GM18861 (cell line): ENCODE results near the gene R3HDM4.
"Not testable (repeated sequence)": the region's sequence is repeated elsewhere in the genome, so short reads cannot be mapped to it uniquely, and the experiment has no call there.

ENCODE experiments used
- ATAC-seq: cut with Tn5 transposase; IDR thresholded peaks from one replicate; pipeline ENCODE4 v1.9.1; 2021; ENCODE audit not compliant: unreplicated experiment

The R3HDM4 gene

DNA sequence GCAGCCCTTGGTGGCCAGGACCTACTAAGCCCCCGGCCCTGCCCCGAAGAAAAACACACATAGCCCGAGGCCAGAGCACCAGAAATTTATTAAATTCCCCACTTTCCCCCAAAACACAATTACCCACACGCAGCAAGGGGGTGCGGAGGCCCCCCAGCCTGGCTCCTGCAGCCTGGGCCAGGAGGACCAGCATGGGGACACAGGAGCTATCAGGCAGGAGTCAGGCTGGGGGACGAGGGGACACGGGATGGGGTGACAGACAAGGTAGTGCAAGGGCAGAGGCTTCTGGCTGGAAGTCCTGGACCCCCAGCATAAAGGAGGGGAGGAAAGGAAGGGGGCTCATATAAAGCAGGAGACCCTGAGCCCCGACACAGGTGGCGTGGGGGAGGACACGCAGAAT is 16.6 kb downstream of the R3HDM4 start:
- ATAC-seq, result no peak

DNA sequence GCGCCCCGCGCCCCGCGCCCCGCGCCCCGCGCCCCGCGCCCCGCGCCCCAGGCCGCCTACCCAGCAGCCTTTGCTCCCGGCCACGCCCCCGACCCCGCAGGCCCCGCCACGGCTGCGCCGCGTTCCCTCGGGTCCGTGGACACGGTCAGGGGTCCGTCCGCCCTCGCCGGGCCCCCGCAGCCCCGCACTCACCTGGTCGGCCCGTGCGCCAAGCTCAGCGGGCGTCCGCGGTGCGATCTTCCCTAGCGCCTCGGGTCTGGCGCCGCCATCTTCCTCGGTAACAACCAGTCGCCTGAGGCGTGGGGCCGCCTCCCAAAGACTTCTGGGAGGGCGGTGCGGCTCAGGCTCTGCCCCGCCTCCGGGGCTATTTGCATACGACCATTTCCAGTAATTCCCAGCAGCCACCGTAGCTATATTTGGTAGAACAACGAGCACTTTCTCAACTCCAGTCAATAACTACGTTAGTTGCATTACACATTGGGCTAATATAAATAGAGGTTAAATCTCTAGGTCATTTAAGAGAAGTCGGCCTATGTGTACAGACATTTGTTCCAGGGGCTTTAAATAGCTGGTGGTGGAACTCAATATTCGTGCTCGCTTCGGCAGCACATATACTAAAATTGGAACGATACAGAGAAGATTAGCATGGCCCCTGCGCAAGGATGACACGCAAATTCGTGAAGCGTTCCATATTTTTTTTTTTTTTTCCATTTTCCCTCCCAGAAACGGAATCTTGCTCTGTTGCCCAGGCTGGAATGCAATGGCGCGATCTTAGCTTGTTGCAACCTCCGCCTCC is 19.9 kb downstream of the R3HDM4 start, which contains the start of the genes MED16 and RNU6-9:
Gene MED16, minus strand, starts transcription at position 294 of the 796 bp plus-strand sequence. CDS start 2,056 bp downstream, outside the sequence.
Gene RNU6-9, plus strand, starts transcription at position 591 of the 796 bp plus-strand sequence.
- peak; percentile 83 for ATAC-seq

DNA sequence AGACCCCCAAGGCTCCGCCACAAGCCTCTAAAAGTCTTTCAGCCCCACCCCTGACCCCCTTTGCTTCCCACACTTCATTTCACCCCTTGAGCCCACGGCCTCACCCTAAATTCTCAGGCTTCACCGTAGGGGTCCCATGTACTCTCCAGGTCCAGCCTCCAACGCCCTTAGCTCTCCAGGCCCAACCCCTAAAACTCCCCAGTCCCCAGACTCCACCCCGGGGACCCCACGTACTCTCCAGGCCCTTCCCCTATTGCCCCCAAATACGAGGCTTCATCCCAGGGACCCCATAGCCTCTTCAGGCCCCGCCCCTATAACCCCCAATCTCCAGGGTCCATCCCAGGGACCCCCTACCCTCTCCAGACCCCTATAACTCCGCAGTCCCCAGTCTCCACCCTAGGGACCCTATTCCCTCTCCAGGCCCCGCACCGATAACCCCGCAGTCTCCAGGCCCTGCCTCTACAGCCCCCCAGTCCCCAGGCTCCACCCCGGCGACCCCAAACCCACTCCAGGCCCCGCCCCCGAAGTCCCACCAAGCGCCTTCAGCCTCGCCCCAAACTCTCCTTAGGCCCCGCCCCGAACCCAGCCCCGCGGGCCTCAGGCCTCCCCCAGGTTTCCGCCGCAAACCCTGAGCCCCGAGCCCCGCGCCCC is 20.7 kb downstream of the R3HDM4 start:
- ATAC-seq, result no peak

DNA sequence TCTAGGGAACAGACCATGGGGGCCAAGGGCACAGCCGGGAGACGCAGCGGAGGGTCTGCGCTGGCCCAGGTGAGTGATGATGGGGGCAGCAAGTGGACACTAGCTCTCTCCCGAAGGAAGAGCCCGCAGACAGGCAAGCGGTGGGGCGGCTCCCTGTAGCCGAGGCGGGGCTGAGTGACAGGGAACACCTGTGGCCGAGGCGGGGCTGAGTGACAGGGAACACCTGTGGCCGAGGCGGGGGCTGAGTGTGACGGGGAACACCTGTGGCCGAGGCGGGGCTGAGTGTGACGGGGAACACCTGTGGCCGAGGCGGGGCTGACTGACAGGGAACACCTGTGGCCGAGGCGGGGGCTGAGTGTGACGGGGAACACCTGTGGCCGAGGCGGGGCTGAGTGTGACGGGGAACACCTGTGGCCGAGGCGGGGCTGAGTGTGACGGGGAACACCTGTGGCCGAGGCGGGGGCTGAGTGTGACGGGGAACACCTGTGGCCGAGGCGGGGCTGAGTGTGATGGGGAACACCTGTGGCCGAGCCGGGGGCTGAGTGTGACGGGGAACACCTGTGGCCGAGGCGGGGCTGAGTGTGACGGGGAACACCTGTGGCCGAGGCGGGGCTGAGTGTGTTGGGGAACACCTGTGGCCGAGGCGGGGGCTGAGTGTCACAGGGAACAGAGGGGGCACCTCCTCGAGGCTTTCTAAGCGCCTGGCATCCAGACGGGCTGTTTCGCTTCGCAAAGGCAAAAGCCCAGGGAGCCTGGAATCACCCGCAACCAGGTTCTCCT is 21.4 kb downstream of the R3HDM4 start:
- not testable (repeated sequence) for ATAC-seq

DNA sequence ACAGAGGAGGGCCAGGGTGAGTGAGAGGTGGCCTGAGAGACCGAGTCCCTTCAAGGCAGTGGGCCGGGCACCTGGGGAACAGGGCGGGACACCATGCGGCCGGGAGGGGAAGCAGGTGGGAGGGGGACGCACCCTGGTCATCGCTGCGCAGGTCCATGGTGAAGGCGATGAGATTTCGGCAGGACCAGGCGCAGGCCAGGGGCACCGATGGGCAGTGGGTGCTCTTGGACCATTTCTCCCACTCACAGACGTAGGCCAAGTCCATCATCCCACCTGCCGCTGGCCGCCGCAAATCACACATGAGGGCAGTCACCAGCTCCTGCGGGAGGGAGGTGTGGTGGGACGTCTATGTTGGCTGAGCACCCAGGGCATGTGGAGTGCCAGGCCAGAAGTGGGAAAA is 22.2 kb downstream of the R3HDM4 start:
- no peak for ATAC-seq

DNA sequence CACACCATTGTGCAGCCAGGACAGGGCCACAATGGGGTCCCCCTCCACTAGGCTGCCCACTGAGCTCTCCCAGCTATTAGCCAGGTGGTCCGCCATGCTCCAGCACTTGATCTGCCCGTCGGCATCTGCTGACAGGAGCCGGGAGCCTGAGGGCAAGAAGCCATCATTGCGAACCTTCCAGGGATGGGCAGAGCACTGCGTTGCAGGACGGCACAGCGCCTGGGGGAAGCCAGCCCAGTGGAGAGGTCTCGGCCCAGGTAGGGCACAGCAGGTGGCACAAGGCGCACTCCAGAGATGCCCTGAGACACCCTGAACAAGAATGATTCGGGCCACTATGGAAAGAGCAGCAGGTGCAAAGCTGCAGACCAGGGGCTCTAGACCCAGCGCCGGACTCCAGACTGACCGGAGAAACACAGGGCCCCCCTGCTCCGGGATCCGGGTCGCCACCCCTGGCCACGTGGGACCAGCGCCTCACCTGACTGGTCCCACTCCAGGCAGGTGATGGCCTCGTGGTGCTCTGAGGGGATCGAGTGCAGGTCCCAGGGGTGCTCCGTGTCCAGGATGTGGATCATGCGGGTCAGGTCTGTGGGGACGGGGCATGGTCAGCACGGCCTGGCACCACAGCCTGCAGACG is 23.2 kb downstream of the R3HDM4 start:
- no peak for ATAC-seq

DNA sequence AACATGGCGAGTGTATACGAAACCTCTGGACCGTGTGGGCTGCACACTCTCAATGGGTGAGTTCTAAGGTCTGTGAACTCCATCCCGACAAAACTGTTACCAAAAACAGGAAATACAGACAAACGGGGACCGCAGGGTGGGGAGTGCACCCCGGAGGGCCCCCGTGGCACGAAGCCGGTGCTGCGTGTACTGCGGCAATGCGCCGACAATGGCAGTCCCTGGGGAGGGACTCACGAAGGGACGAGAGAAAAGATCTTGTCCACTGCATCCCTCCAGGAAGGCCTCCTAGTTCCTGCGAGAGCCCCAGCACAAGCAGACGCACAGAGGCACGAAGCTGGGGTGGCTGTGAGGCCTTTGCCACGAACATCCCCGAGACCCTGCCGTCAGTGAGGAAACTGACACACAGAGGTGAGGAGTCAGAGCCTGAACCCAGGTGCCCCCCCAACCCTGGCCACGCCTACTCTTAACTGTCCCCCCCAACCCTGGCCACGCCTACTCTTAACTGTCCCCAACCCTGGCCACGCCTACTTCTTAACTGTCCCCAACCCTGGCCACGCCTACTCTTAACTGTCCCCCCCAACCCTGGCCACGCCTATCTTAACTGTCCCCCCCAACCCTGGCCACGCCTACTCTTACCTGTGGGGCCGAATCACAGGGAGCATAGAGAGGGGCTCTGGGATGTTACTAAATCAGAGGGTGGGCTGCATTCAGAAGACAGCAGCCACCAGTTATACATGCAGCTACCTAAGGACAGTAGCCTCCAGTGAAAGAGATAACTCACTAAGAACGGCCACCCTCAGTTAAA is 24.2 kb downstream of the R3HDM4 start:
- no peak for ATAC-seq

DNA sequence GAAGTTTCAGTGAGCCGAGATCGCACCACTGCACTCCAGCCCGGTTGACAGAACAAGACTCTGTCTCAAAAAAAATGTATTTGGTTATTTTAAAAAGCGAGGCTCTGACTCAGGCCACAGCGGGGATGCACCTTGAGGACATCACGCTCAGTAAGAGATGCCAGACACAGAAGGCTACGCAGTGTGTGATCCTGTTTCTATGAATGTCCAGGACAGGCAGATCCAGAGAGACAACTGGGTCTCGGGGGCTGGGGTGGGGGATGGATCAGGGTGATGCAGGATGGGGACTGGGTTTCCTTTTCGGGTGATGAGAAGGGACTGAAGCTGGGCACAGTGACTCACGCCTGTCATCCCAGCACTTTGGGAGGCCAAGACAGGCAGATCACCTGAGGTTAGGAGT is 25.4 kb downstream of the R3HDM4 start:
- ATAC-seq, result no peak

DNA sequence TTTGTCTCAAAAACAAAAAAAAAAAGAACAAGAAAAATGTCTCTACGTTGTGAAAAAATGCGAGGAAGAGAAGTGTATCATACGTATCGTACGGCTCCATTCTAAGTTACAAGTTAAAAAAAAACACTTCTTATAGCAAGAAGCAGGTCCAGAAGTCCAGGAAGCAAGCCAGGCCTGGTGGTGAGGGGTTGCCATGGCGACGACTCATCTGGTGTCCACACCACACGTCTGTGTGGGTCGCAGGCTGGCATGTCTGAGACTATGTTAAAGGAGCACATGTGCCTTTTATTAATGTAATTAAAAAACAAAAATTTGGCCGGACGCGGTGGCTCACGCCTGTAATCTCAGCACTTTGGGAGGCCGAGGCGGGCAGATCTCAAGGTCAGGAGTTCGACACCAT is 25.9 kb downstream of the R3HDM4 start:
- no peak for ATAC-seq

DNA sequence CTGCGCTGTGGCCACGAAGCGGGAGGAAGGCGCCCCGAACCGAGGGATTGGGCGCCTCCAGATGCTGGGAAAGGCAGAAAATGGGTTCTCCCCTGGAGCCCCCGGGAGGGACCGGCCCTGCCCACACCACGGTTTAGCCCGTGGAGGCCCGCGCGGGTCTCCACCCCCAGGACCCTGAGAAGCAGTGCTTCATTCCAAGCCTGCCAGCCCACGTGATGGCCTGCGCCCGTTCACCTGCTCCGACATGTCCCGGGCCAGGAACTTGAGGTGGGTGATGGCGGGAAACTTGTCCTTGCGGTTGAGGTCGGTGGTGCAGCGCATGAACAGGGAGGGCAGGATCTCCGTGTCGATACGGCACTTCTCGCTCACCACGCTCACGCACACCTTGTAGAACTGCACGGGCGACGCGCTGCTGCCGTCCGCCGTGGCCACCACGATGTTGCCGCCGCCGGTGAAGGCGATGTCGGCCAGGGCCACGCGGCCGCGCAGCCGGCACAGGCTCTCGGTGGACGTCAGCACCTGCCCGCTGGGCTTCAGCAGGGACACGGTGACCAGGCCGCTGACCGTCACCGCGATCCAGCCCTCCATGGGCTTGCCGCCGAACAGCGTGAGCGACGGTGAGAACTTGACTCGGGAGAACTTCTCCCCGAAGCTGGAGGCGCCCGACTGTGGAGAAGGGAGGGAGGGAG is 27.3 kb downstream of the R3HDM4 start:
- ATAC-seq, result no peak

DNA sequence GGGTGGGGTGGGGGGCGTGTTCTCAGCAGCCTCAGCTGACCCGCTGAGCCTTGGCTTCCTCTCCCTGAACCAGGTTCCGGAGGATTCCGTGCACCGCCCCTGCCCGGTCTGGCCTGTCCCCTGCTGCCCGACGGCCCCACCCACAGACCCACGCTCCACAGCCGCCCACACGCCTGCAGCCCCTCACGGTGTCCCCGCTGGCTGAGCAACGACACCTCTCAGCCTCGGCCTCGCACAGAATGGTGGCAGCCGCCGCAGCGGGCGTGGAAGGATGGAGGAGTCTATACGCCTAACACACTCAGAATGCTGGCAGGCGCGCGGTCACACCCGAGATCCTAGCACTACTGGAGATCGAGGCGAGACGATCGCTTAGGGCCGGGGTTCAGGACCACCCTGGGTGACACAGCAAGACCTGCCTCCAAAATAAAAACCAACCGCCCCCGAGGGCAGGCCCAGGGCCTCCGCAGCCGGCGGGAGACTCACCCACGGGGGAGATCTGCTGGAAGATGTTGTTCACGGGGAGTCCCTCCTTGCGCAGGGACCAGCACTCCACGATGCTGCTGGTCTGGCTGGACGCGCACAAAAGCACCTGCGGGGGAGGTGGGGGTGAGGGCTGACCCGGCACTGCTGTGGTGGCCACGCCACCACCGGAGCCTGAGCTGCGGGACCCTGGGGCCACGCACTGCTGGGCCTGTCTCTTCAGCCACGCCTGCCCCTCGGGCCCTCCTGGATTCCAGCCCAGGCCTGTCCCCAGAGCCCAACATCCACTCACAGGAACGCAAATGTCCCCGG is 28.4 kb downstream of the R3HDM4 start:
- ATAC-seq, result no peak

DNA sequence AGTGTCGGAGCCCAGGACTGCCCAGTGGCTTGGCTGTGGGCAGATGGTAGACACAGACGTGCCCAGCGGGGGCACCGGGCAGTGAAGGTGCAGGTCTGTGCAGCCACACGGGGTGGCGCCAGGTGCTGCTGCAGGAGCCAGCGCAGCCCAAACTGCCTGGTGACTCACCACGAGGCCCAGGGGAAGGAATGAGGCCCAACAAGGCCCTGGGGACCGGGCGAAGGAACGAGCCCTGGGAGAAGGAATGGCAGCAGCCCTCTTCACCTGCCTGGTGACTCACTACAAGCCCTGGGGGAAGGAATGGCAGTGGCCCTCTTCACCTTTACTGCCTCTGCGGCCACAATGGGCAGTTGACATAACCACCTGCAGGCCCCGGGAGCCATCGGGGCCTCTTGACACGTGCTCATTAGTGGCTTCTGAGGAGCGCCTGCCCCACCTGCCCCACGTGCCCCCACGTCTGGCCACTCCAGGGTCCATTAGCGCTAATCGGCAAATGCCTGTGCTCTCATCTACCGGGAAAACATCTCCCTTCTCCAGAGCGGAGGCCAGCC is 29.3 kb downstream of the R3HDM4 start:
- no peak for ATAC-seq

DNA sequence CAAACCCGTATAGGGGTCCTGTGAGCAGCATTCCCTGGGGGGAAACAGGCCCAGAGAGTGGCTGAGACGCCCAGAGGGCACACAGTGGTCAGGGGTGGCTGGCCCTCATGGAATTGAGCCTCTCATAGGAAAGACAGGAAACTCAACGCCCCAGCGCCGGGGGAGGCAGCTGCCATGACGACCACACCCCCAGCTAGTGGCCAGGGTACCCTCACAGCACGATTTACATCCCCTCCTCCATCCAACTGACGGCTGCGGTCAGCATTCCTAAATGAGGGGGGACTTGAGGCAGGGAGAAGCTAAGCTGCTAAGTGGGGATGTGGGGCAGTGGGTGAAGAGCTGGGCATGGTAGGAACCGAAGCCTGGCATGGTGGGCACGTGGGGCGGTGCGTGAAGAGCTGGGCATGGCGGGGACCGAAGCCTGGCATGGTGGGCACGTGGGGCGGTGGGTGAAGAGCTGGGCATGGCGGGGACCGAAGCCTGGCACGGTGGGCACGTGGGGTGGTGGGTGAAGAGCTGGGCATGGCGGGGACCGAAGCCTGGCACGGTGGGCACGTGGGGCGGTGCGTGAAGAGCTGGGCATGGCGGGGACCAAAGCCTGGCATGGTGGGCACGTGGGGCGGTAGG is 30.0 kb downstream of the R3HDM4 start:
- no peak for ATAC-seq

DNA sequence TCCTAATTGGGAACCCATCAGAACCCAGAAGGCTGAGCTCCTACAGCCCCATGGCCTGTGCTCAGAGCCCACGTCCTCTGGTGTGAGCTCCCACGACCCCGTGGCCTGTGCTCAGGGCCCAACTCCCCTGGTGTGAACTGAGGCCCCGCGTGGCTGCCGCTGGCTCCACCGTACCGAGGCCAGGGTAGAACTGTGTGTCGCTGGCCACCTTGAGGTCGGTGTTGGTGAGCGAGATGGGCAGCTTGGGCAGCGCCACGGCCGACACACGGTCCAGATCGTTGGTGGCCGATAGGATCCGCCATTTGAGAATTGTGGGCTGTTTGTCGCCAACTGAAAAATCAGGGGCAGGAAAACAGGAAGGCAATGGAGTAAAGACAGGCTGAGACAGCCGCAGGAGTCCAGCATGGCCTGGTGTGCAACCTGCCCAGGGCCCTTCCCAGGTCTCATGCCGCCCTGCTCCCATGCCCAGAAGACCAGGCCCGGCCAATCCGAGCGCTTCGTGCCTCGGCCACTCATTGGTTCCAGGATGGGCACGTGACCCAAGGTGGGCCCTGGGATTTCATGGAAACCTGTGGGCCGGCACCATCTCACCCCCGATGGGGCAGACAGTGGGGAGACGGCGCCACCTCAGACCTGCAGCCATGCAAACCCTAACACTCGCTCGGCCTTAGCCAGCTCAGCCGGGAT is 31.5 kb downstream of the R3HDM4 start:
- ATAC-seq, result no peak

DNA sequence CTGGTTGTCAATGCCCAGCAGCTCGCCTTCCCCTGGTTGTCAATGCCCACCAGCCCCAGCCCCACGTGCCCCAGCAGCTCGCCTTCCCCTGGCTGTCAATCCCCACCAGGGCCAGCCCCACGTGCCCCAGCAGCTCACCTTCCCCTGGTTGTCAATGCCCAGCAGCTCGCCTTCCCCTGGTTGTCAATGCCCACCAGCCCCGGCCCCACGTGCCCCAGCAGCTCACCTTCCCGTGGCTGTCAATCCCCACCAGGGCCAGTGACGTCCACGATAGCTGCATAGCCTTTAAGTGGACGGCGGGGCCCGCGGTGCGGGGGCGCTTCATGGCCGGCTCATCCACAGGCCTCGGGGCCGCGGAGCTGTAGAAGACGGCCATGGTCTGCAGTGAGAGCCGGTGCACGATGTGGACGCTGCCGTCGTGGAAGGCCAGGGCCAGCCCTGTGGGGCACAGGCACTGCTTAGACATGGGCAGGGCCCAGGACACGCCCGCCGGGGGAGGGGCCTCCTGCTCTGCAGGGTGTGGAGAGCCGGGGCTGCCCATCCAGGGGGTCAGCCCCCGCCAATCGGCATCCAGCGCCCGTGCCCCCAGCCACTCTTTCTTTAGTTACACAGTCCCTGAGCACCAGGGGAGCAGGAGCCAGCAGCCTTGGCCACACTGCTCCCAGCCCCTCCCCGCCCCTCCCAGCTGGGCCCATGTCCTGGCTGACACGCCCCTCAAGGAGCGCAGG is 33.1 kb downstream of the R3HDM4 start:
- no peak for ATAC-seq

DNA sequence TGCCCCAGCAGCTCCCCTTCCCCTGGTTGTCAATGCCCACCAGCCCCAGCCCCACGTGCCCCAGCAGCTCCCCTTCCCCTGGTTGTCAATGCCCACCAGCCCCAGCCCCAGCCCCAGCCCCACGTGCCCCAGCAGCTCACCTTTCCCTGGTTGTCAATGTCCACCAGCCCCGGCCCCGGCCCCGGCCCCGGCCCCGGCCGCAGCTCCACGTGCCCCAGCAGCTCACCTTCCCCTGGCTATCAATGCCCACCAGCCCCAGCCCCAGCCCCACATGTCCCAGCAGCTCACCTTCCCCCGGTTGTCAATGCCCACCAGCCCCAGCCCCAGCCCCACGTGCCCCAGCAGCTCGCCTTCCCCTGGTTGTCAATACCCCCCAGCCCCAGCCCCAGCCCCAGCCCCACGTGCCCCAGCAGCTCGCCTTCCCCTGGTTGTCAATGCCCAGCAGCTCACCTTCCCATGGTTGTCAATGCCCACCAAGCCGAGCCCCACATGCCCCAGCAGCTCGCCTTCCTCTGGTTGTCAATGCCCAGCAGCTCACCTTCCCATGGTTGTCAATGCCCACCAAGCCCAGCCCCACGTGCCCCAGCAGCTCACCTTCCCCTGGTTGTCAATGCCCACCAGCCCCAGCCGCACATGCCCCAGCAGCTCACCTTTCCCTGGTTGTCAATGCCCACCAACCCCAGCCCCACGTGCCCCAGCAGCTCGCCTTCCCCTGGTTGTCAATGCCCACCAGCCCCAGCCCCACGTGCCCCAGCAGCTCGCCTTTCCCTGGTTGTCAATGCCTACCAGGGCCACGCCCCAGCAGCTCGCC is 34.1 kb downstream of the R3HDM4 start:
- not testable (repeated sequence) for ATAC-seq
